T-helper 2 cell treated with Interferon-gamma antibody and Interleukin-4, amounts not matched to agents 5 μg/mL and 100 μg/mL, for 36 hours (primary cell): Measurements from ENCODE around the gene TLR5.

ENCODE experiments used
- DNase-seq: peaks from one replicate; pipeline ENCODE4 v3.0.0; 2021; ENCODE audit warnings: low spot score
- H3K27ac Mint-ChIP-seq: one replicate; pipeline ENCODE4 v1.8.0; 2021; ENCODE audit warnings: mild to moderate bottlenecking, mixed read lengths
- H3K27me3 Mint-ChIP-seq: one replicate; pipeline ENCODE4 v1.8.0; 2021; ENCODE audit warnings: low read depth, mixed read lengths
- H3K36me3 Mint-ChIP-seq: one replicate; pipeline ENCODE4 v1.8.0; 2021; ENCODE audit warnings: low read depth, mixed read lengths
- H3K4me1 Mint-ChIP-seq: one replicate; pipeline ENCODE4 v1.8.0; 2021; ENCODE audit warnings: low read depth, mixed read lengths
- H3K4me3 Mint-ChIP-seq: one replicate; pipeline ENCODE4 v1.8.0; 2022; ENCODE audit warnings: mild to moderate bottlenecking, moderate library complexity, mixed read lengths
- H3K9me3 Mint-ChIP-seq: one replicate; pipeline ENCODE4 v1.8.0; 2021; ENCODE audit warnings: mixed read lengths

The TLR5 gene

GRCh38 chr1:223142269-223142668 is 779 bp downstream of the TLR5 start:
- peaks cover 15% of the 10 kb centered on the region for H3K27me3 Mint-ChIP-seq
- DNase-seq: no peak
- peaks cover 7% of the 10 kb centered on the region for H3K9me3 Mint-ChIP-seq
- peaks cover 10% of the 10 kb centered on the region for H3K4me1 Mint-ChIP-seq
- H3K27ac Mint-ChIP-seq: no peak overlapping the region
- H3K4me3 Mint-ChIP-seq: peak overlapping the region; percentile 72
- H3K36me3 Mint-ChIP-seq: no peaks in the 10 kb centered on the region

GRCh38 chr1:223140611-223141405 is 2.2 kb downstream of the TLR5 start:
- peaks cover 11% of the 10 kb centered on the region for H3K27me3 Mint-ChIP-seq
- DNase-seq: no peak
- no peaks in the 10 kb centered on the region for H3K36me3 Mint-ChIP-seq
- H3K27ac Mint-ChIP-seq: no peak overlapping the region
- no peak overlapping the region for H3K4me3 Mint-ChIP-seq
- H3K4me1 Mint-ChIP-seq: peaks cover 10% of the 10 kb centered on the region
- no peaks in the 10 kb centered on the region for H3K9me3 Mint-ChIP-seq

DNA sequence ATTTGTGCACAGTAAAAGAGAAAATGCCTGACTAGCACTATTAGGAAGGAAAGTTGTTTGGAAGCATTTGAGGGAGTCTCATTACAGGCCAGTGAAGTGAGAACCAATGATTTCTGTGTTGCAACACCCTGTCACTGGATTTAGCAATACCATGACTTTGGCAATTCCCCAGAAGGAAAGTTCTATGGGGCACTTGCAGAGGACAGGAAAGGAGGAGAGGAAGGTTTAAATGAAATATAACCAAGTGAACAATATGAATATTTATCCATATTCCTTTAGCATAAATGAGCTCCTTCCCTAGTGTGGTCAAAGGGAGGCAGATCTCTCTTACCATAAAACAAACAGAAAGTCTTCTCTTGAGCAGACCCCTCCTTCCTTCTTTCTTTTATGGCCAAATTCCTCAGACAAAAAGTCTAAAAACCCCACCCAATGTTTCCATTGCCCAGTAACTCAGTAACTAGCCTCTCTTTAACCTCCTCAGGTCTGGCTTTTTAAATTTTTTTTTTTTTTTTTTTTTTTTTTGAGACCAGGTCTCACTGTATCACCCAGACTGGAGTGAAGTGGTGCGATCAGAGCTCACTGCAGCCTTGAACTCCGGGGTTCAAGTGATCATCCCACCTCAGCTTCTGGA is 5.5 kb downstream of the TLR5 start:
- no peak overlapping the region for H3K4me3 Mint-ChIP-seq
- H3K27me3 Mint-ChIP-seq: peaks cover 32% of the 10 kb centered on the region
- H3K9me3 Mint-ChIP-seq: no peaks in the 10 kb centered on the region
- peaks cover 5% of the 10 kb centered on the region for H3K4me1 Mint-ChIP-seq
- no peak for DNase-seq
- H3K27ac Mint-ChIP-seq: no peak overlapping the region
- H3K36me3 Mint-ChIP-seq: no peaks in the 10 kb centered on the region

GRCh38 chr1:223136086-223136485 is 7.0 kb downstream of the TLR5 start:
- H3K4me3 Mint-ChIP-seq: no peak overlapping the region
- H3K9me3 Mint-ChIP-seq: no peaks in the 10 kb centered on the region
- H3K36me3 Mint-ChIP-seq: no peaks in the 10 kb centered on the region
- no peak overlapping the region for H3K27ac Mint-ChIP-seq
- peaks cover 35% of the 10 kb centered on the region for H3K27me3 Mint-ChIP-seq
- H3K4me1 Mint-ChIP-seq: peaks cover 5% of the 10 kb centered on the region
- DNase-seq: no peak

DNA sequence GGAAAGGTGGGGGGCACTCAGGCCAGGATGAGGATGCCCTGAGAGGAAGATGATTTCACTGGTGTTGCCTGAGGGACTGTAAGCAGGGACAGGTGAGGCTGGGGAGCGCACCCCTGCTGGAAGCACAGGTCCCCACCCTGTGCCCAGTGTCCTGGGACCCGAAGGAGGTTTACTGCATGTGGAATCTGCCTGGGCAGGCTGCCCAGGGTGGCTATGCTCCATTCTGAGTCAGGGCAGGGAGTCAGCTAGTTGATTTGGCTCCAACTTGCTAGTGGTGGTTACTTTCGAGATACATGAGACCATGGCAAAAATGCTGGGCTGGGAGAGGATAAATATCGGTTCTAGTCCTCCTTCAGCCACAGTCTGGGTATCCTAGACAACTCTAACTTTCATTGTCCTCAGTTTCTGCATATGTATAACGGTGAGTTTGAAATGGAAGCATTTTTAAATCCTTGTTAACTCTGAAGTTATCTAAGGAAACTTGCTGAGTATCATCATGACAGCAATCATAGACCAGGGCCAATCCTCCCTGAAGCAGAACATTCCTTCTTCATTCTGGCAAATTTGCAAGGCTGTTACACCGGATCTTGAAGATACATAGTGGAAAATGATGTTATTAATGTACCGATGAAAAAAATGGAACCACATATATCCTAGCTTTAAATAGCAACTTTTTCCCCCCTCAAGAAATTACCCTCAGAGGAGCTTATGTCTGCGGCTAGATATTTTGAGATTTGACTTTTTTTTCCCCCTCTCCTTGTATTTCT is 7.7 kb downstream of the TLR5 start:
- H3K4me1 Mint-ChIP-seq: peaks cover 5% of the 10 kb centered on the region
- H3K27ac Mint-ChIP-seq: no peak overlapping the region
- H3K27me3 Mint-ChIP-seq: peaks cover 39% of the 10 kb centered on the region
- no peaks in the 10 kb centered on the region for H3K9me3 Mint-ChIP-seq
- H3K36me3 Mint-ChIP-seq: no peaks in the 10 kb centered on the region
- no peak overlapping the region for H3K4me3 Mint-ChIP-seq
- no peak for DNase-seq

DNA sequence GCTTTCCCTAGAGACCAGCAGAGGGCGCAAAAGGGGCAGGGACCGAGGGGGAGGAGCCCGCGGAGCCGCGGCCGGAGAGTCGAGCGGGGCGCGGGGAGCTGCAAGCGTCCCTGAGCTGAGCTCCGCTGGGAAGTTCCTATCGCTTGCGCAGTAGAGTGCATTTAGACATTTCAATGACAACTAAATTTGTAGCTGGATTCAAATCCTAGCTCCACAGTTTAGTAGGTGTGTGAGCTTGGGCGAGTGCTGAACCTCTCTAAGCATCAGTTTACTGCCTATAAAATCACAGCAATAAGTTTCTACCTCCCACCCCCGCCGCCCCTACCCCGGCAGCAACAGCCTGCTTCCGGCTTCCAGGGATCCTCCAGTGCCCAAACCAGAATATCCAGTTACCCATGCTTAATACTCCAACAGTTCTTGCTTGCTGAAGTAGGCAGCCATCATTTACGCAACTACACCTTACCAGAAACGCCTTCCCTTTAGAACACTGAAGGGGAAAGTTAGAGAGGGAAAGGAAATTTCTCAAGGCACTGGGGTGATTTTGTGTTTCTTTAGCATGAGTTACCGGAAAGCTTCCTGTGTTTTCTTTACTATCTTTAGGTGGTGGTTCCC is 9.1 kb downstream of the TLR5 start:
- Mint-ChIP-seq H3K27ac (no peak overlapping the region), H3K36me3 (no peaks in the 10 kb centered on the region), H3K27me3 (peaks cover 37% of the 10 kb centered on the region), H3K4me1 (peaks cover 5% of the 10 kb centered on the region), H3K4me3 (peak overlapping the region; percentile 14), H3K9me3 (no peaks in the 10 kb centered on the region)
- peak; percentile 71 for DNase-seq

DNA sequence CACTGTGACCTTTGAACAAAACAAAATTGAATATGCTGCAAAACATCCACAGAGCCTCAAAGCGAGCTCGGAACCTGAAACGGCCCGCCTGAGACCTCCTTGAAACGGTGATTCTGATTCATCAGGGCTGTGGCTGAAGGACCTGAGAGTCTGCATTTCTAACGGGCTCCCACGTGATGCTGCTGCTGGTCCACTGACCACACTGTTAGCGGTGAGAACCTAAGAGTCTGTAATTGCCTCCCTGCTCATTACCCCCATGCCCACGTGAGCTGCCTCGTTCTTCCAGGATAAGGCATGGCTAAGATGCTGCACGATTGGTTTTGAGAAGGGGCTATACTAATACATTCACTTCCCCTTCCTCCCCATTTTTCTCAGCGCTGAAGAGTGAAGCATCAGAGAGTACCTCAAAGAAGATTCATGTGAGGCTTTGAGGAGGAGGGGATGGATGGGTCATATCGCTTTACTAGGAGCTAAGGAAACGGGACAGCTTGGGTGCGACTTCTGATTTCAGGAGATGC is 9.7 kb downstream of the TLR5 start:
- Mint-ChIP-seq H3K27me3 (peaks cover 37% of the 10 kb centered on the region), H3K27ac (no peak overlapping the region), H3K9me3 (no peaks in the 10 kb centered on the region), H3K36me3 (no peaks in the 10 kb centered on the region), H3K4me3 (peak overlapping the region; percentile 14), H3K4me1 (peaks cover 5% of the 10 kb centered on the region)
- no peak for DNase-seq

GRCh38 chr1:223129229-223129901 is 13.7 kb downstream of the TLR5 start:
- H3K4me1 Mint-ChIP-seq: peaks cover 8% of the 10 kb centered on the region
- no peak overlapping the region for H3K4me3 Mint-ChIP-seq
- H3K27ac Mint-ChIP-seq: no peak overlapping the region
- peaks cover 17% of the 10 kb centered on the region for H3K27me3 Mint-ChIP-seq
- H3K36me3 Mint-ChIP-seq: no peaks in the 10 kb centered on the region
- peak; percentile 53 for DNase-seq
- H3K9me3 Mint-ChIP-seq: no peaks in the 10 kb centered on the region

DNA sequence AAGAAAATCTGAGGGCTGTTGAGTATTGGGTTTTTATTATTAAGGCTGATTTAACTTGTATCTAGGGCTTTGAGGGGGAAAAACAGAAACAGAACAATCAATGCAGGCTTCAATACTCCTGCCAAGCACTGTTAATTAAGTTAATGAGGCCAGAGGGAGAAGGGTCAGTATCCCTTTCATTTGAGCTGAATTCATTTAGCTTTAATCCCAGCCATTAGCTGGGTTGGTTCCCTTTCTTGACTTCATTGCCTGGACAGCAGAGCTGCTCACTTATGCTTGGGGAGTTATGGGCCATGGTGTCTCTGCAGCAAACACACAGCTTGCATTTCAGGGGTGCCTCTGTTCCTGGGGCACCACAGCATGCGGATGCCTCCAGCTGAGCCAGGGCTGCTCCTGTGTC is 16.3 kb downstream of the TLR5 start:
- DNase-seq: no peak
- Mint-ChIP-seq H3K4me1 (peaks cover 10% of the 10 kb centered on the region), H3K27me3 (peaks cover 15% of the 10 kb centered on the region), H3K36me3 (no peaks in the 10 kb centered on the region), H3K9me3 (no peaks in the 10 kb centered on the region), H3K4me3 (no peak overlapping the region), H3K27ac (no peak overlapping the region)

GRCh38 chr1:223125766-223126165 is 17.3 kb downstream of the TLR5 start:
- Mint-ChIP-seq H3K4me1 (peaks cover 10% of the 10 kb centered on the region), H3K27me3 (peaks cover 9% of the 10 kb centered on the region), H3K36me3 (no peaks in the 10 kb centered on the region), H3K4me3 (no peak overlapping the region), H3K9me3 (no peaks in the 10 kb centered on the region), H3K27ac (no peak overlapping the region)
- DNase-seq: no peak

GRCh38 chr1:223123011-223123610 is 19.9 kb downstream of the TLR5 start:
- Mint-ChIP-seq H3K4me3 (peak overlapping the region; percentile 7), H3K27me3 (peaks cover 7% of the 10 kb centered on the region), H3K4me1 (peaks cover 10% of the 10 kb centered on the region), H3K27ac (no peak overlapping the region), H3K9me3 (no peaks in the 10 kb centered on the region), H3K36me3 (no peaks in the 10 kb centered on the region)
- DNase-seq: no peak

DNA sequence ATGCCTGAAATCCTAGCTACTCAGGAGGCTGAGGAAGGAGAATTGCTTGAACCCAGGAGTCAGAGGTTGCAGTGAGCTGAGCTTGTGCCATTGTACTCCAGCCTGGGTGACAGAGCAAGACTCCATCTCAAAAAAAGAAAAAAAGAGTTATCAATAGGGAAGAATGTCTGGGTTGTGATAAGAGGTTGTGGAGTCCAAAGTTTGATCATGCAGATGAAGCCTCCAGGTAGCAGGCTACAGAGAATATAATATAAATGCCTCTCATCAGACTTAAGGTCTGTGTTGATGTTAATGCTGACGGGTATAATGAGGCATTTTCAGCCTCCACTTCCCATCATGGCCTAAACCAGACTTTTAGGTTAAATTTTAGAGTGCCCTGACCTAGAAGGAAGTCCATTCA is 24.6 kb downstream of the TLR5 start:
- Mint-ChIP-seq H3K4me1 (peaks cover 1% of the 10 kb centered on the region), H3K27me3 (peaks cover 5% of the 10 kb centered on the region), H3K36me3 (no peaks in the 10 kb centered on the region), H3K27ac (no peak overlapping the region), H3K9me3 (no peaks in the 10 kb centered on the region), H3K4me3 (no peak overlapping the region)
- no peak for DNase-seq

DNA sequence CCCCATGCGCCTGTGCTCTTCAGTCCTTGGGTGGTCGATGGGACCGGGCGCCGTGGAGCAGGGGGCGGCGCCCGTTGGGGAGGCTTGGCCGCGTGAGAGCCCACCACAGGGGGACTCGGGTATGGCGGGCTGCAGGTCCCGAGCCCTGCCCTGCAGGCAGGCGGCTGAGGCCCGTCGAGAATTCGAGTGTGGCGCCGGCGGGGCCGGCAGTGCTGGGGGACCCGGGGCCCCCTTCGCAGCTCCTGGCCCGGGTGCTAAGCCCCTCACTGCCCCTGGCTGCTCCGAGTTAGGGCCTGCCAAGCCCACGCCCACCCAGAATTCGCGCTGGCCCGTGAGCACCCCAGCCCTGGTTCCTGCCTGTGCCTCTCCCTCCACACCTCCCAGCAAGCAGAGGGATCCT is 26.1 kb downstream of the TLR5 start:
- Mint-ChIP-seq H3K4me1 (no peaks in the 10 kb centered on the region), H3K4me3 (no peak overlapping the region), H3K27ac (no peak overlapping the region), H3K36me3 (no peaks in the 10 kb centered on the region), H3K9me3 (no peaks in the 10 kb centered on the region), H3K27me3 (no peaks in the 10 kb centered on the region)
- DNase-seq: no peak
